ENCODE results near the gene AURKA.
A peak's percentile ranks its signal among the peaks of the same experiment; 100 is the strongest.

The AURKA gene

DNA sequence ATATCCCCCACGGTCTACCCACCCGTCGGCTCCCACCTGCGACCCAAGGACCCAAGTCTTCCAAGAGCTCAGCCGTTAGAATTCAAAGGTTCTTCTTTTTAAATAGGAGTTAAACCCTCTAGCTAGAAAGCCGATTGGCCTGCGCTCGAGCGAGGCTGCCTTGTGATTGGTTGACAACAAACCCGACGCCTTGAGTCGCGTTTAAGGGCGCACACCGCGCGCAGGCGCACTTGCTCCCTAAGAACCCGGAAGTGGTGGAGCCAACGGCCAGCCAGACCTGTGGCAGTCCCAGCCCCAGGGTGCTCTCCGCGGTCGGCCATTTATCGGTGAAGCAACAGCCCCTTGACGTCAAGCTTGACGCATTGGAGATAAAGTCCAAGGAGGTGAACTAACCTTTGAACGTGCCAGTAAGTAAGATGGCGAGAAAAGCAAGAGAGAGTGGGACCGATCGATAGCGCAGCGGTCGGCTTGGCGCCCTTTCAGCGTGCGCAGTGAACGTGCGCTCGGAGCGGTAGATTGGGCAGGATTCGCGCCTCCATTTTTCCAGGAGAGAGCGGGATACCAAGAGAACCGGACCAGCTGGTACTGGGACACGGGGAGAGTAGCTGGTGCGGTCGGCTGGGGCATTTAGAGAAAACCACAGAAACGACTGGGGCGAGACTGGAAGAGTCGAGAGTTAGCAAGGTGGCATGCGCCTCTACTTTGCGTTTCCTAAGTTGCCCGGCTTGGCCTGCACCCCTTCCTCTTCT is at the start of gene AURKA, which contains the start of gene CSTF1:
Gene AURKA, minus strand, starts transcription at position 84 of the 749 bp plus-strand sequence. CDS start 4,018 bp downstream, outside the sequence.
Gene CSTF1, plus strand, starts transcription at position 514 of the 749 bp plus-strand sequence. CDS start 2,908 bp downstream, outside the sequence.
- peak within 1 kb of the TSS; percentile 94 for H3K4me3 ChIP-seq (ENCODE audit: low read depth, low read length, poor library complexity, severe bottlenecking)
- H3K9me3 ChIP-seq (ENCODE audit: low read length) = no peaks in the 10 kb centered on the region
- H3K4me1 ChIP-seq (ENCODE audit: insufficient read depth, low read length, severe bottlenecking) = peaks cover 29% of the 10 kb centered on the region
- no peaks in the 10 kb centered on the region for H3K9me2 ChIP-seq (ENCODE audit: low read depth, low read length)
- H3K9ac ChIP-seq (ENCODE audit: low read length) = peak within 1 kb of the TSS; percentile 95
- peak within 1 kb of the TSS; percentile 94 for H3K4me2 ChIP-seq (ENCODE audit: low read length)
- H3K27me3 ChIP-seq (ENCODE audit: insufficient read depth, low read length) = no peaks in the 10 kb centered on the region
- no peaks in the 10 kb centered on the region for H3F3A ChIP-seq (ENCODE audit: insufficient read depth, low read length)
- H2AFZ ChIP-seq (ENCODE audit: low read length) = no peak within 1 kb of the TSS
- H3K36me3 ChIP-seq (ENCODE audit: insufficient read depth, low read length) = peaks cover 66% of the 10 kb centered on the region
- no peaks in the 10 kb centered on the region for H4K20me1 ChIP-seq (ENCODE audit: insufficient read depth, low read length)
- H3K27ac ChIP-seq (ENCODE audit: low read depth, low read length, poor library complexity, severe bottlenecking) = peak within 1 kb of the TSS; percentile 88
- TF ChIP-seq EZH2 (IDR thresholded peaks at IDR 0.05; ENCODE audit: borderline replicate concordance, low read length) = no peak
- TF ChIP-seq, protein P1, sequence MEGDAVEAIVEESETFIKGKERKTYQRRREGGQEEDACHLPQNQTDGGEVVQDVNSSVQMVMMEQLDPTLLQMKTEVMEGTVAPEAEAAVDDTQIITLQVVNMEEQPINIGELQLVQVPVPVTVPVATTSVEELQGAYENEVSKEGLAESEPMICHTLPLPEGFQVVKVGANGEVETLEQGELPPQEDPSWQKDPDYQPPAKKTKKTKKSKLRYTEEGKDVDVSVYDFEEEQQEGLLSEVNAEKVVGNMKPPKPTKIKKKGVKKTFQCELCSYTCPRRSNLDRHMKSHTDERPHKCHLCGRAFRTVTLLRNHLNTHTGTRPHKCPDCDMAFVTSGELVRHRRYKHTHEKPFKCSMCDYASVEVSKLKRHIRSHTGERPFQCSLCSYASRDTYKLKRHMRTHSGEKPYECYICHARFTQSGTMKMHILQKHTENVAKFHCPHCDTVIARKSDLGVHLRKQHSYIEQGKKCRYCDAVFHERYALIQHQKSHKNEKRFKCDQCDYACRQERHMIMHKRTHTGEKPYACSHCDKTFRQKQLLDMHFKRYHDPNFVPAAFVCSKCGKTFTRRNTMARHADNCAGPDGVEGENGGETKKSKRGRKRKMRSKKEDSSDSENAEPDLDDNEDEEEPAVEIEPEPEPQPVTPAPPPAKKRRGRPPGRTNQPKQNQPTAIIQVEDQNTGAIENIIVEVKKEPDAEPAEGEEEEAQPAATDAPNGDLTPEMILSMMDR (IDR thresholded peaks at IDR 0.05; ENCODE audit: low read length) = no peak
- peaks cover 53% of the 10 kb centered on the region for H3K79me2 ChIP-seq (ENCODE audit: insufficient read depth, low read length)

DNA sequence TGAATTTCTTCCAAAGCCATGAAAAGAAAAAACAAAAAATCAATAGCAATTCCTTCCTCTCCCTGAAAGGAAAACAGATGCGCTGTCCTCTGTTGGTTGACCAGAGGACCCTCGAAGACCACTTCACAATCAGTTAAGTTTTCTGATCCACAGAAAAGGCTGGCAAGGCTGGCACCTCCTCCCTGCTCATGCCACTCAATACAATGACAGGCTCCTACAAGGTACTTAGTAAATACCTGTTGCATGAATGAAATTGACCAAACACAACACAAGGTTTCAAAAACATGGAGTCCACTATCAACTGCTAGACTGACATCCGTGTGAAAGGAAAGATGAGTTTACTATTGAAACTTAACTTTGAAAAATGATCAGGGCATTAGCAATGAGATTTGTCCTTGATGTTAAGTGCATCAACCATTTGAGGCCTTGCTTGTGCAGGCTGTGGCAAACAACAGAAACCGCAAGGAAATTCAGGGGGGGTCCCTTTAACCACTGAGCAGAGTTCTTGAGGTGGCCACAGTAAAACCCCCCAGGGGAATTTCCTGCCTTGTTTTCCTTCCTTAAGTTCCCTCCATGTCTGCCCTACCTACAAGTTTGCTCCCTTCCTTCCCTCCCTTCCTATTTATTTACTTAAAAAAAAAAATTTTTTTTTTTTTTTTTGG is 48.5 kb upstream of the AURKA start:
- Histone ChIP-seq H3K27me3 (ENCODE audit: insufficient read depth, low read length) (no peaks in the 10 kb centered on the region), H3K79me2 (ENCODE audit: insufficient read depth, low read length) (no peaks in the 10 kb centered on the region), H2AFZ (ENCODE audit: low read length) (no peak overlapping the region), H4K20me1 (ENCODE audit: insufficient read depth, low read length) (no peaks in the 10 kb centered on the region), H3K4me3 (ENCODE audit: low read depth, low read length, poor library complexity, severe bottlenecking) (no peak overlapping the region), H3K9me2 (ENCODE audit: low read depth, low read length) (no peaks in the 10 kb centered on the region), H3K4me1 (ENCODE audit: insufficient read depth, low read length, severe bottlenecking) (no peaks in the 10 kb centered on the region), H3K27ac (ENCODE audit: low read depth, low read length, poor library complexity, severe bottlenecking) (no peak overlapping the region), H3K4me2 (ENCODE audit: low read length) (no peak overlapping the region), H3F3A (ENCODE audit: insufficient read depth, low read length) (no peaks in the 10 kb centered on the region), H3K9ac (ENCODE audit: low read length) (no peak overlapping the region), H3K36me3 (ENCODE audit: insufficient read depth, low read length) (no peaks in the 10 kb centered on the region), H3K9me3 (ENCODE audit: low read length) (no peaks in the 10 kb centered on the region)
- no peak for TF ChIP-seq EZH2 (IDR thresholded peaks at IDR 0.05; ENCODE audit: borderline replicate concordance, low read length)
- TF ChIP-seq, protein P1 (IDR thresholded peaks at IDR 0.05; ENCODE audit: low read length) = no peak

DNA sequence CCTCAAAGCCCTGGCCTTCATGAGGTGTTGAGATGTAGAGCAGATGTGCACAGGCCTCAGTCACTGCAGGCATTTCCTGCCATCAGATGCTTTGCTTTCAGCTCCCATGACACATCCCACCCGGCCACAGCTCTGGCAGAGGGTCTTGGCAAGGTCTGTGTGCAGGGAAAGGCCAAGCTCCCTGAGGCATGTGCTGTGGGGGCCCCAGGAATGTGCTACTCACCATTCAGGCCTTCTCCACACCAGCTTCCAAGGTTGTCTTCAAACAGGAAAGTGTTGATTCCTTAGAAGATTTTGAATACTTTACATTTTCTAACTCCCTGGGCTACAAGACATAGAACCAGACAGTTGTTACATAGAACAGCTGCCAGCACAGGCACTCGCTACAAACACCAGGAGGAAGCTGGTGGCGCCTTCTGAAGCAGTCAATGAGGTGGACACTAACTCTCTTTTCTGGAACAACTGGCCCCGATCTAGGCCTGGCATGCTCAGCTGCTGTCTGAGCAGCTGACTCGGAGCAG is 47.8 kb upstream of the AURKA start:
- no peaks in the 10 kb centered on the region for H3K4me1 ChIP-seq (ENCODE audit: insufficient read depth, low read length, severe bottlenecking)
- no peak overlapping the region for H3K27ac ChIP-seq (ENCODE audit: low read depth, low read length, poor library complexity, severe bottlenecking)
- no peaks in the 10 kb centered on the region for H3K27me3 ChIP-seq (ENCODE audit: insufficient read depth, low read length)
- TF ChIP-seq, protein P1 (IDR thresholded peaks at IDR 0.05; ENCODE audit: low read length) = no peak
- TF ChIP-seq EZH2 (IDR thresholded peaks at IDR 0.05; ENCODE audit: borderline replicate concordance, low read length) = no peak
- no peaks in the 10 kb centered on the region for H3F3A ChIP-seq (ENCODE audit: insufficient read depth, low read length)
- H3K9me3 ChIP-seq (ENCODE audit: low read length) = no peaks in the 10 kb centered on the region
- H3K4me3 ChIP-seq (ENCODE audit: low read depth, low read length, poor library complexity, severe bottlenecking) = no peak overlapping the region
- no peak overlapping the region for H3K4me2 ChIP-seq (ENCODE audit: low read length)
- H4K20me1 ChIP-seq (ENCODE audit: insufficient read depth, low read length) = no peaks in the 10 kb centered on the region
- H3K9ac ChIP-seq (ENCODE audit: low read length) = no peak overlapping the region
- H3K79me2 ChIP-seq (ENCODE audit: insufficient read depth, low read length) = no peaks in the 10 kb centered on the region
- no peaks in the 10 kb centered on the region for H3K9me2 ChIP-seq (ENCODE audit: low read depth, low read length)
- no peak overlapping the region for H2AFZ ChIP-seq (ENCODE audit: low read length)
- H3K36me3 ChIP-seq (ENCODE audit: insufficient read depth, low read length) = no peaks in the 10 kb centered on the region

Data from OCI-LY1 (cell line).